GM19025 (cell line): ENCODE results near the gene CRIP3.

ENCODE experiments used
- ATAC-seq: cut with Tn5 transposase; IDR thresholded peaks from one replicate; pipeline ENCODE4 v1.9.1; 2021; ENCODE audit warnings: mild to moderate bottlenecking, low read depth, moderate library complexity; ENCODE audit not compliant: unreplicated experiment

CRIP3 gene

DNA sequence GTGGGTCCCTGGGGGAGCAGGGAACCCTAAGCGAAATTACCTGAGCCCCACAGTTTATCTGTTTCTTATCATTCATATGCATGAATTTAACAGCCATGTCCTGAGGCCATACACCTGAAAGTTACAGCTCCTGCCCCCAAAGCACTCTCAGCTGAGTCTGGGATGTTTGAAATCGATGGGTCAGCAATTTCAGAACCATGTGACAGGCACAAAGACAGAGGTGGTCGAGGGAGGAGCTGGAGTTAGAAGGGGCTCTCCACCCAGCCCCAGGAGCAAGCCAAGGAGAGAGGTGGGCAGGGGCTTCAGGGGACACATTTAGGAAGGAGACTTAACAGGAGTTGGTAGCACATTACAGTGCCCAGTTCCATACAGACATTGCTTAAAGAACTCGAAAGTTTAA is 50.4 kb downstream of the CRIP3 start:
- no peak for ATAC-seq

- no peak for ATAC-seq
Observed at GRCh38 chr6:43257367-43258145, 51.1 kb downstream of the CRIP3 start.

DNA sequence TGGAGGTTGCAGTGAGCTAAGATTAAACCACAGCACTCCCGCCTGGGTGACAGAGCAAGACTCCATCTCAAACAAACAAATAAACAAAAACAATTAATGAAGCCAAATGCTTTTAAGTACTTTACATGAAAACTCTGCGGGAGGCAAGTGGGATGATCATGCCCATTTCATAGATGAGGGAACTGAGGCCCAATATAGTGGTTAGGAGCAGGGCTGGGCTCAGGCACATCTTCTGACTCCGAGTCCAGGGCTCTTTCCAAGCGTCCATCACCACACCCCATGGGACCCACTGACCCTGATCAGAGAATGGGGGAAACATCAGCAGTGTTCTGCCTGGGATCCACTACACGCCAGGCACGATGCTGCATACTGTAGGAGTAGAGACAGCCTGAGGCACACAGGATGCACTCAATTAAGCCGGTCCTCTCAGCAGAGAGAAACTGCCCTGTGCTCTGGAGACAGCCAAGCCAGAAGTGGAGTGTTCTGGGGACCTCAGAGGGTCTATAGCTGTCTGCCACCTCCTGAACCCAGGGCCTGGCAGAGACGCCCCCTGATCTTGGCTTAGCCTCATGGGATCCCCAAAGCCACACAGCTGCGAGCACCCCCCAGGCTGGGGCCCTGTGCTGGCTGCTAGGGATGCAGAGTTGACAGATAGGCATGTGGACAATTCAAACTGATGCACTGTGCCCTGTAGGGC is 51.8 kb downstream of the CRIP3 start:
- ATAC-seq = no peak
